Transverse colon (tissue), 4 donors: ENCODE results near the gene EML6. TPM values are rescaled to one million over a fixed set of nuclear protein-coding genes. Genes with fewer than 3 reads are reported as not detected.

Experiments used
- DNase-seq: peaks from one replicate; pipeline ENCODE4 v3.0.0-alpha.2; 2019
- H3K27ac ChIP-seq, 4 donors: fragments of 200-600 bp; sonication (generic); 2 replicates each; pipeline ENCODE4 v1.5.1; 2016 to 2018; ENCODE audit warnings: inconsistent platforms in 4 of 4
- H3K27me3 ChIP-seq: fragments of 200-600 bp; sonication (generic); 2 replicates; pipeline ENCODE4 v1.5.1; 2017; ENCODE audit warnings: inconsistent platforms
- H3K36me3 ChIP-seq, 4 donors: fragments of 200-600 bp; sonication (generic); 2 replicates each; pipeline ENCODE4 v1.5.1; 2017 to 2019; ENCODE audit warnings: inconsistent platforms in 4 of 4
- H3K4me1 ChIP-seq, 4 donors: fragments of 200-600 bp; sonication (generic); 2 replicates each; pipeline ENCODE4 v1.5.1; 2017 to 2020; ENCODE audit warnings: inconsistent platforms in 4 of 4
- H3K4me3 ChIP-seq, 4 donors: fragments of 200-600 bp; sonication (generic); 1 replicate in 1 of 4; 2 replicates in 3 of 4; pipeline versions ENCODE4 v1.5.1 to v1.6.1; 2017 to 2019; ENCODE audit warnings: inconsistent platforms in 4 of 4
- H3K9me3 ChIP-seq, 2 donors: fragments of 200-600 bp; sonication (generic); 2 replicates each; pipeline ENCODE4 v1.5.1; 2017 to 2019; ENCODE audit warnings: inconsistent platforms in 2 of 2
- CTCF ChIP-seq, 5 experiments: fragments of 200-600 bp in 3 of 5; fragments of 450-650 bp in 2 of 5; sonication (generic) in 3 of 5; IDR thresholded peaks; 1 replicate in 2 of 5; 2 replicates in 3 of 5; pipeline ENCODE4 v1.5.1; 2016 to 2017; ENCODE audit warnings: antibody characterized with exemption in 5 of 5, inconsistent platforms in 3 of 5, mild to moderate bottlenecking in 2 of 5, moderate library complexity in 1 of 5
- EP300 ChIP-seq: sonication (generic); formaldehyde crosslinking; IDR thresholded peaks from one replicate; pipeline ENCODE4 v1.6.1; 2017; ENCODE audit warnings: antibody characterized with exemption, low read depth
- POLR2A ChIP-seq: fragments of 450-650 bp; IDR thresholded peaks from one replicate; pipeline ENCODE4 v1.6.1; 2016; ENCODE audit warnings: antibody characterized with exemption, mild to moderate bottlenecking, moderate library complexity
- POLR2AphosphoS5 ChIP-seq, 3 donors: sonication (generic); formaldehyde crosslinking; IDR thresholded peaks; one replicate each; pipeline ENCODE4 v1.6.1; 2016; ENCODE audit warnings: antibody characterized with exemption in 3 of 3
- WGBS, 2 donors: methylation state at CpG; one replicate each; pipeline ENCODE4 v1.1.5; 2018; ENCODE audit warnings: low coverage in 1 of 2; 5-methylcytosine and 5-hydroxymethylcytosine counted together
- in situ Hi-C, 4 donors: fragments of 200-750 bp; cut with MboI; loops; one replicate each; pipeline versions ENCODE4 v1.15.0 to v1.15.1; 2017; ENCODE audit warnings: low sequenced_read_pairs in 3 of 4, low pct_ligation_motif_present in 1 of 4, low pct_unique_long_range_greater_than_20kb in 1 of 4
- intact Hi-C: fragments of 100-400 bp; cut with DNase I; formaldehyde crosslinking; loops from one replicate; pipeline ENCODE4 v1.15.1; 2023; ENCODE audit warnings: low total_unique reads
- total RNA-seq, 4 donors: library from RNA; depleted of rRNA; stranded (reverse); fragments of >200 nt; gene quantifications; one replicate each; pipeline ENCODE4 v1.1.0, GENCODE V29; 2016

EML6 gene
- total RNA-seq, 4 donors from 2014 or later: 1.5 to 8.2 (median 3.4) TPM

- Histone ChIP-seq H3K4me3 (no peak overlapping the region), H3K36me3 (no peaks in the 10 kb centered on the region), H3K4me1 (no peaks in the 10 kb centered on the region), H3K27ac (no peak overlapping the region), H3K9me3 (no peaks in the 10 kb centered on the region), H3K27me3 (no peaks in the 10 kb centered on the region)
- DNase-seq: no peak
- TF ChIP-seq EP300 (no peak), POLR2A (no peak), CTCF (IDR thresholded peaks at IDR 0.05) (no peak), POLR2AphosphoS5 (IDR thresholded peaks at IDR 0.05) (no peak)
- intact Hi-C loops: no loop called here
- in situ Hi-C loops: no loop called here
- 81 to 87% methylated on average over 2 of the region's 2 CpGs for WGBS, 2 donors
Observed at GRCh38 chr2:54683596-54683995, 39.9 kb upstream of the EML6 start.

GRCh38 chr2:54685263-54685775, 38.1 kb upstream of the EML6 start:
- DNase-seq: no peak
- Histone ChIP-seq H3K4me3 (no peak overlapping the region), H3K27me3 (no peaks in the 10 kb centered on the region), H3K9me3 (no peaks in the 10 kb centered on the region), H3K4me1 (no peaks in the 10 kb centered on the region), H3K36me3 (no peaks in the 10 kb centered on the region), H3K27ac (no peak overlapping the region)
- intact Hi-C loops: no loop called here
- in situ Hi-C loops: no loop called here
- TF ChIP-seq CTCF (IDR thresholded peaks at IDR 0.05) (no peak), EP300 (no peak), POLR2AphosphoS5 (IDR thresholded peaks at IDR 0.05) (no peak), POLR2A (no peak)
- 81 to 100% methylated on average over 2 to 4 of the region's 4 CpGs for WGBS, 2 donors

- Histone ChIP-seq H3K27ac (no peak overlapping the region), H3K4me3 (no peak overlapping the region), H3K9me3 (no peaks in the 10 kb centered on the region), H3K36me3 (no peaks in the 10 kb centered on the region), H3K27me3 (no peaks in the 10 kb centered on the region), H3K4me1 (no peaks in the 10 kb centered on the region)
- intact Hi-C loops (no loop called here), in situ Hi-C loops (no loop called here)
- no peak for DNase-seq
- TF ChIP-seq EP300 (no peak), POLR2AphosphoS5 (IDR thresholded peaks at IDR 0.05) (no peak), POLR2A (no peak), CTCF (IDR thresholded peaks at IDR 0.05) (no peak)
- WGBS, 2 donors: 86 to 91% methylated on average over 3 to 4 of the region's 4 CpGs
Observed at GRCh38 chr2:54687595-54688152, 35.8 kb upstream of the EML6 start.

- no peaks in the 10 kb centered on the region for H3K4me1 ChIP-seq
- H3K36me3 ChIP-seq: no peaks in the 10 kb centered on the region
- no peaks in the 10 kb centered on the region for H3K27me3 ChIP-seq
- H3K9me3 ChIP-seq: no peaks in the 10 kb centered on the region
- WGBS, 2 donors: 62 to 67% methylated on average over 3 to 8 of the region's 8 CpGs
- no peak for DNase-seq
- H3K4me3 ChIP-seq: no peak overlapping the region
- TF ChIP-seq EP300 (no peak), CTCF (IDR thresholded peaks at IDR 0.05) (no peak), POLR2AphosphoS5 (IDR thresholded peaks at IDR 0.05) (no peak), POLR2A (no peak)
- H3K27ac ChIP-seq: no peak overlapping the region
- intact Hi-C loops (no loop called here), in situ Hi-C loops (no loop called here)
Observed at GRCh38 chr2:54691445-54692135, 31.9 kb upstream of the EML6 start.
